Tibial nerve (tissue), 3 donors: Measurements from ENCODE around the gene SH3BP1.

Source experiments
- POLR2A ChIP-seq, 2 donors: fragments of 450-650 bp; IDR thresholded peaks; one replicate each; pipeline ENCODE4 v1.6.1; 2017; ENCODE audit warnings: antibody characterized with exemption in 2 of 2, mild to moderate bottlenecking in 2 of 2, moderate library complexity in 2 of 2
- TF ChIP-seq, protein P1 (sequence below), 5 experiments: fragments of 200-600 bp in 3 of 5; fragments of 450-650 bp in 2 of 5; sonication (generic) in 3 of 5; IDR thresholded peaks; one replicate each; pipeline ENCODE4 v1.5.1; 2016 to 2019; ENCODE audit warnings: antibody characterized with exemption in 5 of 5, mild to moderate bottlenecking in 3 of 5, moderate library complexity in 2 of 5

DNA sequence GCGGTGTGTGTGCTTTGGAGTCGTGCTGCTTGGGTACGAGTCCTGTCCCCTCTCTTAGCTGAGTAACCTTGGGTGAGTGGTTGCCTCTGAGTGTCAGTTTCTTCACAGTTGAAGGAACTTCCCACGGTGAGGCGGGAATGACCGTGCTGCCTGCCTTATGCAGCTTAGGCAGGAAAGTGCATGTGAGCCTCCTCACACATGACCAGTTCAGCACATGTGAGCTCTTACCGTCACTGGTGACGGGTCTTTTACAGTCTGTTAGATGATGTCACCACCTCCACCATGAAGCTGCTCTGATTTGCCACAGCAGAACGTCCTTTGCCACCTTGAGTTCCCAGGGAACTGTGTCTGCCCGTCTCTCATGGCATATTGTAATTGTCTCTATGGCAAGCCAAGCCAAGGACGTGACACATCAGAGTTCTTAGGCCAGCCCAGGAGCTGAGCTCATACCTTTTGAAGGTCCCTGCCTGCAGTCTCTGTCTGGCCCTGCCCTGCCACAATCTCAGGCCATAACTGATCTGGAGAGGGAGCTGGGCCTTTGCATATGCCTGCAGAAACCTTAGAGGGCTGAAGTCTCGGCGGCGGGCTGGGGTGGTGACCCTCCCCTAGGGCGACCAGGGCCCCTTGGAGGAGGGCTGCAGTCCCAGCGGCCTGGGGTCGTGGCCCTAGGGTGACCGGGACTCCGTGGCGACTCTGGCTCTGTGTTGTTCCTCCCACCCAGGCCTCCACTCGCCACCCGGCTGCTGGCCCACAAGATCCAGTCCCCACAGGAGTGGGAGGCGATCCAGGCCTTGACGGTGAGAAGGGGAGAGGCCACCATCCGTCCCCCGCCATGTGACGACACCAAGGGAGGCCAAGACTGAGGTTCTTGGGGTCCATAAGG, 23.0 kb upstream of the SH3BP1 start:
- TF ChIP-seq, protein P1, sequence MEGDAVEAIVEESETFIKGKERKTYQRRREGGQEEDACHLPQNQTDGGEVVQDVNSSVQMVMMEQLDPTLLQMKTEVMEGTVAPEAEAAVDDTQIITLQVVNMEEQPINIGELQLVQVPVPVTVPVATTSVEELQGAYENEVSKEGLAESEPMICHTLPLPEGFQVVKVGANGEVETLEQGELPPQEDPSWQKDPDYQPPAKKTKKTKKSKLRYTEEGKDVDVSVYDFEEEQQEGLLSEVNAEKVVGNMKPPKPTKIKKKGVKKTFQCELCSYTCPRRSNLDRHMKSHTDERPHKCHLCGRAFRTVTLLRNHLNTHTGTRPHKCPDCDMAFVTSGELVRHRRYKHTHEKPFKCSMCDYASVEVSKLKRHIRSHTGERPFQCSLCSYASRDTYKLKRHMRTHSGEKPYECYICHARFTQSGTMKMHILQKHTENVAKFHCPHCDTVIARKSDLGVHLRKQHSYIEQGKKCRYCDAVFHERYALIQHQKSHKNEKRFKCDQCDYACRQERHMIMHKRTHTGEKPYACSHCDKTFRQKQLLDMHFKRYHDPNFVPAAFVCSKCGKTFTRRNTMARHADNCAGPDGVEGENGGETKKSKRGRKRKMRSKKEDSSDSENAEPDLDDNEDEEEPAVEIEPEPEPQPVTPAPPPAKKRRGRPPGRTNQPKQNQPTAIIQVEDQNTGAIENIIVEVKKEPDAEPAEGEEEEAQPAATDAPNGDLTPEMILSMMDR (IDR thresholded peaks at IDR 0.05), result no peak
- no peak for TF ChIP-seq POLR2A (IDR thresholded peaks at IDR 0.05)
